ENCODE results near the gene RPS6KB2. TPM values are rescaled to one million over a fixed set of nuclear protein-coding genes. Genes with fewer than 3 reads are reported as not detected.

RPS6KB2 gene
- total and polyA plus RNA-seq, 9 of the 15 experiments (the other 6 are each of a cell fraction or from before 2014, with no cell fraction given), result 0.42 to 122 (median 82.6) TPM

DNA sequence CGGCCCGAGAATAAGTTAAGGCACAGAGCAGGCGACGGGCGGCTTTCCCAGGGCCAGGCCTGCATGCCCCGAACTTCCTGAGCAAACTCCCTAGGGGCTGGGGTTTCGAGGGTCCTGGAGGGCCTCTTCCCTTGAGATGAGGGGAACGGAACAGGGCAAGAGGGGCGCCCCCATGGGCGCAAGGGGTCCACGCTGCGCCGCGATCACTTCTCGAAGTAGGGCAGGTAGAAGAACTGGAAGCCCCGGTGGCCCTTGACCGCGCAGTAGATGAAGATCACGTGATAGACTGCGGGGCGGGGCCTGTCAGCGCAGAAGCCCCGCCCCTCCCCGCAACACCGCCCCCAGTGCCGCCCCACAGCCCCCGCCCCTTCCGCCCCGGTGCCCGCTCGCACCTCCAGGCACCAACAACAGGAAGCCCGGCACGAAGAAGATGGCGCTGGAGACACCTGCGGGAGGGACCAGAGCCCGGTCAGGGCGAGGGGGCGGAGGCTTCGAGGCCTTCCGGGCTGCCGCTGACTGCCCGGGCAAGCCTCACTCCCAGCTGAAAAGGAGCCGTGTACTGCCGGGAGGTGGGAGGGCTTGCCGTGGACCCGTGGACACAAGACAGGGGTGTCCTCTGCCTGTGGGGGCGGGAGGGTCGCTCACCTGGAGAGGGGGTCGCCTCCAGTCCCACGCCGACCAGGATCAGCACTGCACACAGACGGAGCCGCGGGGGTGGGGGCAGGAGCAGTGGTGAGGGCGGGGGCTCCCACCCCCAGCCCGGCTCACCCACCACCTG, 36.3 kb downstream of the RPS6KB2 start:
- Histone ChIP-seq H3K9ac (ENCODE audit: insufficient read depth in 1 of 2, low read depth in 2 of 2, low read length in 2 of 2) (peak overlapping the region; percentile 78 to 95), H3K9me1 (ENCODE audit: control insufficient read depth, insufficient read depth, low read length) (no peaks in the 10 kb centered on the region), H3K27me3 (ENCODE audit: control insufficient read depth in 2 of 2, insufficient read depth in 2 of 2, low read length in 2 of 2) (no peaks in the 10 kb centered on the region), H4K20me1 (replicated peaks; ENCODE audit: control insufficient read depth, insufficient read depth, low read length) (no peaks in the 10 kb centered on the region), H3K27ac (ENCODE audit: extremely low read depth, low read depth, low read length) (peak overlapping the region; percentile 86), H3K4me3 (peak overlapping the region; percentile 75), H2AFZ (ENCODE audit: low read depth, low read length) (peak overlapping the region; percentile 88), H3K36me3 (ENCODE audit: control insufficient read depth, insufficient read depth, low read length) (no peaks in the 10 kb centered on the region), H3K4me2 (ENCODE audit: insufficient read depth, low read length) (peak overlapping the region; percentile 93), H3K9me3 (replicated peaks; ENCODE audit: control insufficient read depth, insufficient read depth, low read depth, low read length) (no peaks in the 10 kb centered on the region), H3K4me1 (replicated peaks in 1 of 2; ENCODE audit: control insufficient read depth in 2 of 2, insufficient read depth in 2 of 2, low read length in 2 of 2) (peaks cover 20 to 54% of the 10 kb centered on the region in 2 experiments; a peak in 4 of 5 replicates), H3K79me2 (ENCODE audit: control insufficient read depth, insufficient read depth, low read length) (peaks cover 12% of the 10 kb centered on the region)
- CTCF ChIA-PET (ENCODE audit: low intra/inter-chr PET ratio), result no interaction called here
- 3% methylated on average over 32 of the region's 56 CpGs for WGBS (ENCODE audit: insufficient coverage, low coverage, missing lambda C conversion rate)
- DNase-seq (ENCODE audit: extremely low read depth in 1 of 4, low spot score in 3 of 4), result peak; percentile 90 to 95 (median 94)
- BruUV-seq (replicated peaks), result no TSS peak
- intact Hi-C loops (cut with micrococcal nuclease), result loop anchor here (5.0 kb wide), 1 partner anchor 42 kb away; no protein-coding TSS in a partner anchor
- in situ Hi-C loops (cut with MboI), result no loop called here
- POLR2A ChIA-PET, result interaction anchor here (0.5 to 1.8 kb wide), 6 partner anchors 12 to 178 kb away, joined by 3 to 5 read pairs (median 4); partner anchors contain the start of genes AIP and RPS6KB2
- FAIRE-seq, result peak; percentile 70
- peak; percentile 84 for ATAC-seq
- no peak for TF ChIP-seq ZNF354B (CRISPR knock-in tag; IDR thresholded peaks at IDR 0.05)
- peak; percentile 77; the same call in 1 of the 2 replicates for TF ChIP-seq PHF8 (IDR thresholded peaks at IDR 0.05; ENCODE audit: borderline replicate concordance, low read length)
- TF ChIP-seq, protein P1, sequence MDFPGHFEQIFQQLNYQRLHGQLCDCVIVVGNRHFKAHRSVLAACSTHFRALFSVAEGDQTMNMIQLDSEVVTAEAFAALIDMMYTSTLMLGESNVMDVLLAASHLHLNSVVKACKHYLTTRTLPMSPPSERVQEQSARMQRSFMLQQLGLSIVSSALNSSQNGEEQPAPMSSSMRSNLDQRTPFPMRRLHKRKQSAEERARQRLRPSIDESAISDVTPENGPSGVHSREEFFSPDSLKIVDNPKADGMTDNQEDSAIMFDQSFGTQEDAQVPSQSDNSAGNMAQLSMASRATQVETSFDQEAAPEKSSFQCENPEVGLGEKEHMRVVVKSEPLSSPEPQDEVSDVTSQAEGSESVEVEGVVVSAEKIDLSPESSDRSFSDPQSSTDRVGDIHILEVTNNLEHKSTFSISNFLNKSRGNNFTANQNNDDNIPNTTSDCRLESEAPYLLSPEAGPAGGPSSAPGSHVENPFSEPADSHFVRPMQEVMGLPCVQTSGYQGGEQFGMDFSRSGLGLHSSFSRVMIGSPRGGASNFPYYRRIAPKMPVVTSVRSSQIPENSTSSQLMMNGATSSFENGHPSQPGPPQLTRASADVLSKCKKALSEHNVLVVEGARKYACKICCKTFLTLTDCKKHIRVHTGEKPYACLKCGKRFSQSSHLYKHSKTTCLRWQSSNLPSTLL (IDR thresholded peaks at IDR 0.05), result no peak
- peak; percentile 78 for TF ChIP-seq POLR2A (conservative IDR thresholded peaks at IDR 0.05)
- peak; percentile 28; the same call in 1 of the 2 replicates for TF ChIP-seq SIN3B (IDR thresholded peaks at IDR 0.05; ENCODE audit: low read depth)
- TF ChIP-seq, protein P2, sequence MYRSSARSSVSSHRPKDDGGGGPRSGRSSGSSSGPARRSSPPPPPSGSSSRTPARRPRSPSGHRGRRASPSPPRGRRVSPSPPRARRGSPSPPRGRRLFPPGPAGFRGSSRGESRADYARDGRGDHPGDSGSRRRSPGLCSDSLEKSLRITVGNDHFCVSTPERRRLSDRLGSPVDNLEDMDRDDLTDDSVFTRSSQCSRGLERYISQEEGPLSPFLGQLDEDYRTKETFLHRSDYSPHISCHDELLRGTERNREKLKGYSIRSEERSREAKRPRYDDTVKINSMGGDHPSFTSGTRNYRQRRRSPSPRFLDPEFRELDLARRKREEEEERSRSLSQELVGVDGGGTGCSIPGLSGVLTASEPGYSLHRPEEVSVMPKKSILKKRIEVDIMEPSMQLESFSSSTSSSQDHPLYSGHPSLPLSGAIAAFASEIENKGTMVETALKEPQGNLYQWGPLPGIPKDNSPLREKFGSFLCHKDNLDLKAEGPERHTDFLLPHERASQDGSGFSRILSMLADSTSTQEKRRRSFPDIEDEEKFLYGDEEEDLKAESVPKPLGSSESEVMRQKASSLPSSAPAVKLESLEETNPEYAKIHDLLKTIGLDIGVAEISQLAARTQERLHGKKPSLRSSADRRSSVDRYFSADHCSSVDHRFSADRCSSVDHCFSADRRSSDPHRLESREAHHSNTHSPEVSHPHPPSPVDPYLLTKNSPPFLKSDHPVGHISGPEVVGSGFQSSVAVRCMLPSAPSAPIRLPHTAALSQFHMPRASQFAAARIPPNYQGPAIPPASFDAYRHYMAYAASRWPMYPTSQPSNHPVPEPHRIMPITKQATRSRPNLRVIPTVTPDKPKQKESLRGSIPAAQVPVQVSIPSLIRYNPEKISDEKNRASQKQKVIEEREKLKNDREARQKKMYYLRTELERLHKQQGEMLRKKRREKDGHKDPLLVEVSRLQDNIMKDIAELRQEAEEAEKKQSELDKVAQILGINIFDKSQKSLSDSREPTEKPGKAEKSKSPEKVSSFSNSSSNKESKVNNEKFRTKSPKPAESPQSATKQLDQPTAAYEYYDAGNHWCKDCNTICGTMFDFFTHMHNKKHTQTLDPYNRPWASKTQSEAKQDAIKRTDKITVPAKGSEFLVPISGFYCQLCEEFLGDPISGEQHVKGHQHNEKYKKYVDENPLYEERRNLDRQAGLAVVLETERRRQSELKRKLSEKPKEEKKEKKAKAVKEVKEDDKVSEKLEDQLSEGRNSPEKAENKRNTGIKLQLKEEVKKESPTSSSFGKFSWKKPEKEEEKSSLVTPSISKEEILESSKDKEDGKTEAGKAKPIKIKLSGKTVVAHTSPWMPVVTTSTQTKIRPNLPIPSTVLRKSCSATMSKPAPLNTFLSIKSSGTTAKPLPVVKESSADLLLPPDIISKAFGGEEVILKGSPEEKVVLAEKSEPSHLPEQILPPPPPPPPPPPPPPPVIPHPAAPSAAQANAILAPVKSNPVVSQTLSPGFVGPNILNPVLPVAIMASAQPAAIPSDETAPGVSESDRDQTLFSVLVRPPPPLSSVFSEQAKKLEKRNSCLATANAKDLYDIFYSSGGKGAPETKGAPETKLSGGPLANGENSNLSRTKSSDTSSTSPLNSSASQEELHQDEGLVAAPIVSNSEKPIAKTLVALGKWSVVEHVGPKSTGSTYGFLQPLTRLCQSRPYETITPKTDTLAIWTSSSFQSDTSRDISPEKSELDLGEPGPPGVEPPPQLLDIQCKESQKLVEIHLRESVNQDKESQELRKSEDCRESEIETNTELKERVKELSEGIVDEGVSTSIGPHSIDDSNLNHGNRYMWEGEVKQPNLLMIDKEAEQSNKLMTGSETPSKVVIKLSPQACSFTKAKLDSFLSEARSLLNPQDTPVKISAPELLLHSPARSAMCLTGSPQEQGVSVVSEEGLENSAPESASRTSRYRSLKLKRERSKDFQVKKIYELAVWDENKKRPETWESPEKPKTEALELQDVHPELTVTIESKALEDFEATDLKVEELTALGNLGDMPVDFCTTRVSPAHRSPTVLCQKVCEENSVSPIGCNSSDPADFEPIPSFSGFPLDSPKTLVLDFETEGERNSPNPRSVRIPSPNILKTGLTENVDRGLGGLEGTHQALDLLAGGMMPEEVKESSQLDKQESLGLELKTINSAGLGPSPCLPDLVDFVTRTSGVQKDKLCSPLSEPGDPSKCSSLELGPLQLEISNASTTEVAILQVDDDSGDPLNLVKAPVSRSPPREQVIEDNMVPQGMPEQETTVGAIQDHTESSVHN (IDR thresholded peaks at IDR 0.05; ENCODE audit: borderline replicate concordance in 1 of 2, low read depth in 1 of 2), result no peak
- TF ChIP-seq KLF10 (CRISPR knock-in tag; IDR thresholded peaks at IDR 0.05), result peak; percentile 15; the same call in 1 of the 2 replicates

Data from K562 (cell line).